HepG2 (cell line): ENCODE data around the gene MICB. TPM values are rescaled to one million over a fixed set of nuclear protein-coding genes. Genes with fewer than 3 reads are reported as not detected.

Experiments used
- EEA1 ChIP-seq: sonication (generic); formaldehyde crosslinking; IDR thresholded peaks from 2 replicates; pipeline ENCODE4 v1.5.1; 2020; ENCODE audit warnings: mild to moderate bottlenecking, missing genetic modification reagents, borderline replicate concordance
- JARID2 ChIP-seq: sonication (generic); formaldehyde crosslinking; IDR thresholded peaks from 2 replicates; pipeline ENCODE4 v1.8.1; 2023; ENCODE audit warnings: missing genetic modification reagents, inconsistent platforms; ENCODE audit not compliant: insufficient replicate concordance
- MAFK ChIP-seq, 2 experiments: IDR thresholded peaks in 1 of 2; conservative IDR thresholded peaks in 1 of 2; 2 replicates each; pipeline ENCODE4 v1.6.1; 2011; ENCODE audit warnings: improper control_type of control experiment in 2 of 2, low read length in 2 of 2
- MIER2 ChIP-seq: IDR thresholded peaks from 2 replicates; pipeline ENCODE4 v1.6.1; 2016; ENCODE audit warnings: missing biosample characterization, missing genetic modification reagents
- MXD4 ChIP-seq: IDR thresholded peaks from 2 replicates; pipeline ENCODE4 v1.6.1; 2016; ENCODE audit warnings: mild to moderate bottlenecking, missing biosample characterization, missing genetic modification reagents
- NONO ChIP-seq, 2 experiments: fragments of 450-650 bp in 1 of 2; sonication (generic) in 1 of 2; formaldehyde crosslinking in 1 of 2; IDR thresholded peaks in 1 of 2; conservative IDR thresholded peaks in 1 of 2; 2 replicates each; pipeline versions ENCODE4 v1.6.1 to v1.8.0; 2017 to 2022; ENCODE audit warnings: mild to moderate bottlenecking in 1 of 2, missing genetic modification reagents in 1 of 2, moderate library complexity in 1 of 2
- TMF1 ChIP-seq: sonication (generic); formaldehyde crosslinking; IDR thresholded peaks from 2 replicates; pipeline ENCODE4 v1.8.1; 2022; ENCODE audit warnings: low read depth, missing genetic modification reagents
- ZNF329 ChIP-seq: sonication (generic); formaldehyde crosslinking; IDR thresholded peaks from 2 replicates; pipeline ENCODE4 v1.9.0; 2021; ENCODE audit warnings: low read depth, mild to moderate bottlenecking, missing genetic modification reagents
- ZZZ3 ChIP-seq: sonication (generic); formaldehyde crosslinking; IDR thresholded peaks from 2 replicates; pipeline ENCODE4 v1.4.0; 2020; ENCODE audit warnings: missing genetic modification reagents, mild to moderate bottlenecking, borderline replicate concordance
- polyA plus RNA-seq, 8 experiments: library from polyadenylated mRNA; depleted of rRNA in 3 of 8; stranded (reverse) in 7 of 8; unstranded in 1 of 8; fragments of >200 nt; fragmentation: Illumina TruSeq in 4 of 8; extraction: Trizol in 4 of 8; gene quantifications; 2 replicates each; pipeline versions ENCODE4 v1.2.1 to v1.2.3, GENCODE V29; 2011 to 2016; ENCODE audit warnings: low read depth in 4 of 8, missing spikeins in 1 of 8, mixed read lengths in 1 of 8; ENCODE audit not compliant: insufficient read depth in 1 of 8
- total RNA-seq, 5 experiments: library from RNA; depleted of rRNA; stranded (reverse); fragments of >200 nt; fragmentation: Illumina TruSeq; extraction: Trizol; gene quantifications; 2 replicates each; pipeline ENCODE4 v1.2.3, GENCODE V29; 2016; ENCODE audit warnings: low read depth in 1 of 5
- TF ChIP-seq, protein P1 (sequence below): IDR thresholded peaks from 2 replicates; pipeline ENCODE4 v1.6.1; 2016; ENCODE audit warnings: mild to moderate bottlenecking
- TF ChIP-seq, protein P2 (sequence below): sonication (generic); formaldehyde crosslinking; IDR thresholded peaks from 2 replicates; pipeline ENCODE4 v1.5.0; 2020; ENCODE audit warnings: mild to moderate bottlenecking, missing genetic modification reagents
- TF ChIP-seq, protein P3 (sequence below): IDR thresholded peaks from 2 replicates; pipeline ENCODE4 v1.6.1; 2018; ENCODE audit warnings: missing genetic modification reagents
- TF ChIP-seq, protein P4 (sequence below): sonication (generic); formaldehyde crosslinking; IDR thresholded peaks from 2 replicates; pipeline ENCODE4 v1.8.0; 2022; ENCODE audit warnings: mild to moderate bottlenecking, missing genetic modification reagents, moderate library complexity
- TF ChIP-seq, protein P5 (sequence below): sonication (generic); formaldehyde crosslinking; IDR thresholded peaks from 2 replicates; pipeline ENCODE4 v1.8.0; 2022; ENCODE audit warnings: missing genetic modification reagents, mild to moderate bottlenecking, inconsistent platforms, borderline replicate concordance
- TF ChIP-seq, protein P6 (sequence below): sonication (generic); formaldehyde crosslinking; IDR thresholded peaks from 2 replicates; pipeline ENCODE4 v1.4.0; 2020; ENCODE audit warnings: low read depth, mild to moderate bottlenecking, missing genetic modification reagents
- TF ChIP-seq, protein P7 (sequence below): sonication (generic); formaldehyde crosslinking; IDR thresholded peaks from 2 replicates; pipeline ENCODE4 v1.4.0; 2020; ENCODE audit warnings: missing genetic modification reagents

The MICB gene
- total and polyA plus RNA-seq, 2 of the 13 experiments (the other 11 are each of a cell fraction or from before 2014, with no cell fraction given), result 12.5 to 12.8 TPM

DNA sequence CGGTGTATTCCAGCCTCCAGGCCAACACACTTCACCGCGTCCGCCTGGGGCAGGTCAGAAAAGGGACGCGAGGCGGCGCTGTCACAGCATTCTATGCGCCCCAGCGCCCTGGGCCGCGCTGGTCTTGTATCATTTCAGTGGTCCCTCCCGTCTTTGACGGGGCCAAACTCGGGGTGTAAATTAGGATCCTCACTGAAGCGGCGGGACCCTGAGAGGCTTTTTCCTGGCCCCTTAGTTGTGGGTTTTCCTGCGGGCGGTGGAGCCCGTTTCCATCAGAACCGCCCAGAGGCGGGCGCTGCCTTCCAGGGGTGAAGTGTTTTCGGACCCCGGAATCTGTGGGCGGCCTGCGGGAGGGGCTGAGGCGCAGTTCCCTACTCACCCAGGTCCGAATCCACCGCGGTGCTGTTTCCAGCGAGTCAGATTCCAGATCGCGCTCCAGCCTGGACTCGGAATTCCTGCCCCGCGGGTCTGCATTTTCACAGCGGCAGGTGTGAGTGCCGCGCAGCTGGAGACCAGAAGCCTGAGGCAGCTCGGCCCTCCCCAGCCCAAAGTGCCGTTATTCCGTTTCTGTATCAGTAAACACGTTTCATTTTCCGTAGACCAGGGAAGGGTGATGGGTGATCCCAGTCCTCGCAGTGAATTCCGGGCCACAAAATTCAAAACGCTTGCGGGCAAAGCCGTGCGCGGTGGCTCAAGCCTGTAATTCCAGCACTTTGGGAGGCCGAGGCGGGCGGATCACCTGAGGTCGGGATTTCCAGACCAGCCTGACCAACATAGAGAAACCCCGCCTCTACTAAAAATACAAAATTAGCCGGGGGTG lies 3.9 kb upstream of the MICB start (continued):
- TF ChIP-seq, protein P1, sequence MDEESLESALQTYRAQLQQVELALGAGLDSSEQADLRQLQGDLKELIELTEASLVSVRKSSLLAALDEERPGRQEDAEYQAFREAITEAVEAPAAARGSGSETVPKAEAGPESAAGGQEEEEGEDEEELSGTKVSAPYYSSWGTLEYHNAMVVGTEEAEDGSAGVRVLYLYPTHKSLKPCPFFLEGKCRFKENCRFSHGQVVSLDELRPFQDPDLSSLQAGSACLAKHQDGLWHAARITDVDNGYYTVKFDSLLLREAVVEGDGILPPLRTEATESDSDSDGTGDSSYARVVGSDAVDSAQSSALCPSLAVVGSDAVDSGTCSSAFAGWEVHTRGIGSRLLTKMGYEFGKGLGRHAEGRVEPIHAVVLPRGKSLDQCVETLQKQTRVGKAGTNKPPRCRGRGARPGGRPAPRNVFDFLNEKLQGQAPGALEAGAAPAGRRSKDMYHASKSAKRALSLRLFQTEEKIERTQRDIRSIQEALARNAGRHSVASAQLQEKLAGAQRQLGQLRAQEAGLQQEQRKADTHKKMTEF (CRISPR knock-in tag), result no peak
- no peak for TF ChIP-seq ZZZ3 (CRISPR knock-in tag)
- no peak for TF ChIP-seq NONO (IDR thresholded peaks at IDR 0.05)
- no peak for TF ChIP-seq NONO (CRISPR knock-in tag; conservative IDR thresholded peaks at IDR 0.05)
- TF ChIP-seq, protein P2, sequence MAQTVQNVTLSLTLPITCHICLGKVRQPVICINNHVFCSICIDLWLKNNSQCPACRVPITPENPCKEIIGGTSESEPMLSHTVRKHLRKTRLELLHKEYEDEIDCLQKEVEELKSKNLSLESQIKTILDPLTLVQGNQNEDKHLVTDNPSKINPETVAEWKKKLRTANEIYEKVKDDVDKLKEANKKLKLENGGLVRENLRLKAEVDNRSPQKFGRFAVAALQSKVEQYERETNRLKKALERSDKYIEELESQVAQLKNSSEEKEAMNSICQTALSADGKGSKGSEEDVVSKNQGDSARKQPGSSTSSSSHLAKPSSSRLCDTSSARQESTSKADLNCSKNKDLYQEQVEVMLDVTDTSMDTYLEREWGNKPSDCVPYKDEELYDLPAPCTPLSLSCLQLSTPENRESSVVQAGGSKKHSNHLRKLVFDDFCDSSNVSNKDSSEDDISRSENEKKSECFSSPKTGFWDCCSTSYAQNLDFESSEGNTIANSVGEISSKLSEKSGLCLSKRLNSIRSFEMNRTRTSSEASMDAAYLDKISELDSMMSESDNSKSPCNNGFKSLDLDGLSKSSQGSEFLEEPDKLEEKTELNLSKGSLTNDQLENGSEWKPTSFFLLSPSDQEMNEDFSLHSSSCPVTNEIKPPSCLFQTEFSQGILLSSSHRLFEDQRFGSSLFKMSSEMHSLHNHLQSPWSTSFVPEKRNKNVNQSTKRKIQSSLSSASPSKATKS, result no peak
- TF ChIP-seq, protein P3, sequence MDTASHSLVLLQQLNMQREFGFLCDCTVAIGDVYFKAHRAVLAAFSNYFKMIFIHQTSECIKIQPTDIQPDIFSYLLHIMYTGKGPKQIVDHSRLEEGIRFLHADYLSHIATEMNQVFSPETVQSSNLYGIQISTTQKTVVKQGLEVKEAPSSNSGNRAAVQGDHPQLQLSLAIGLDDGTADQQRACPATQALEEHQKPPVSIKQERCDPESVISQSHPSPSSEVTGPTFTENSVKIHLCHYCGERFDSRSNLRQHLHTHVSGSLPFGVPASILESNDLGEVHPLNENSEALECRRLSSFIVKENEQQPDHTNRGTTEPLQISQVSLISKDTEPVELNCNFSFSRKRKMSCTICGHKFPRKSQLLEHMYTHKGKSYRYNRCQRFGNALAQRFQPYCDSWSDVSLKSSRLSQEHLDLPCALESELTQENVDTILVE (CRISPR knock-in tag), result no peak
- TF ChIP-seq, protein P4, sequence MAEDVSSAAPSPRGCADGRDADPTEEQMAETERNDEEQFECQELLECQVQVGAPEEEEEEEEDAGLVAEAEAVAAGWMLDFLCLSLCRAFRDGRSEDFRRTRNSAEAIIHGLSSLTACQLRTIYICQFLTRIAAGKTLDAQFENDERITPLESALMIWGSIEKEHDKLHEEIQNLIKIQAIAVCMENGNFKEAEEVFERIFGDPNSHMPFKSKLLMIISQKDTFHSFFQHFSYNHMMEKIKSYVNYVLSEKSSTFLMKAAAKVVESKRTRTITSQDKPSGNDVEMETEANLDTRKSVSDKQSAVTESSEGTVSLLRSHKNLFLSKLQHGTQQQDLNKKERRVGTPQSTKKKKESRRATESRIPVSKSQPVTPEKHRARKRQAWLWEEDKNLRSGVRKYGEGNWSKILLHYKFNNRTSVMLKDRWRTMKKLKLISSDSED (CRISPR knock-in tag), result no peak
- TF ChIP-seq MIER2 (CRISPR knock-in tag), result no peak; the same call in 1 of the 2 replicates
- TF ChIP-seq, protein P5, sequence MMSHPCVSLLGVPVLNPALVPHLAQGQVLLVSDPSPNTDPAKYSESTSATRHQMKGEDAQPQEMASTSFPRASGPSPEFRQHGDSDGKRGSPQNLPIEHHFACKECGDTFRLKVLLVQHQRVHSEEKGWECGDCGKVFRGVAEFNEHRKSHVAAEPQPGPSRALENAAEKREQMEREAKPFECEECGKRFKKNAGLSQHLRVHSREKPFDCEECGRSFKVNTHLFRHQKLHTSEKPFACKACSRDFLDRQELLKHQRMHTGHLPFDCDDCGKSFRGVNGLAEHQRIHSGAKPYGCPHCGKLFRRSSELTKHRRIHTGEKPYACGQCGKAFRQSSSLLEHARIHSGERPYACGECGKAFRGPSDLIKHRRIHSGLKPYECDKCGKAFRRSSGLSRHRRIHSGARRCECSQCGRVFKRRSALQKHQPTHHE (CRISPR knock-in tag), result no peak
- TF ChIP-seq MXD4 (CRISPR knock-in tag), result no peak
- TF ChIP-seq JARID2 (CRISPR knock-in tag), result no peak
- no peak for TF ChIP-seq ZNF329 (CRISPR knock-in tag)
- TF ChIP-seq MAFK (conservative IDR thresholded peaks at IDR 0.05 in 1 of 2, IDR thresholded peaks at IDR 0.05 in 1 of 2; ENCODE audit: low read length in 2 of 2), result no peak
- TF ChIP-seq EEA1 (CRISPR knock-in tag), result no peak
- TF ChIP-seq, protein P6, sequence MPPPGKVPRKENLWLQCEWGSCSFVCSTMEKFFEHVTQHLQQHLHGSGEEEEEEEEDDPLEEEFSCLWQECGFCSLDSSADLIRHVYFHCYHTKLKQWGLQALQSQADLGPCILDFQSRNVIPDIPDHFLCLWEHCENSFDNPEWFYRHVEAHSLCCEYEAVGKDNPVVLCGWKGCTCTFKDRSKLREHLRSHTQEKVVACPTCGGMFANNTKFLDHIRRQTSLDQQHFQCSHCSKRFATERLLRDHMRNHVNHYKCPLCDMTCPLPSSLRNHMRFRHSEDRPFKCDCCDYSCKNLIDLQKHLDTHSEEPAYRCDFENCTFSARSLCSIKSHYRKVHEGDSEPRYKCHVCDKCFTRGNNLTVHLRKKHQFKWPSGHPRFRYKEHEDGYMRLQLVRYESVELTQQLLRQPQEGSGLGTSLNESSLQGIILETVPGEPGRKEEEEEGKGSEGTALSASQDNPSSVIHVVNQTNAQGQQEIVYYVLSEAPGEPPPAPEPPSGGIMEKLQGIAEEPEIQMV (CRISPR knock-in tag), result peak; percentile 98
- TF ChIP-seq, protein P7, sequence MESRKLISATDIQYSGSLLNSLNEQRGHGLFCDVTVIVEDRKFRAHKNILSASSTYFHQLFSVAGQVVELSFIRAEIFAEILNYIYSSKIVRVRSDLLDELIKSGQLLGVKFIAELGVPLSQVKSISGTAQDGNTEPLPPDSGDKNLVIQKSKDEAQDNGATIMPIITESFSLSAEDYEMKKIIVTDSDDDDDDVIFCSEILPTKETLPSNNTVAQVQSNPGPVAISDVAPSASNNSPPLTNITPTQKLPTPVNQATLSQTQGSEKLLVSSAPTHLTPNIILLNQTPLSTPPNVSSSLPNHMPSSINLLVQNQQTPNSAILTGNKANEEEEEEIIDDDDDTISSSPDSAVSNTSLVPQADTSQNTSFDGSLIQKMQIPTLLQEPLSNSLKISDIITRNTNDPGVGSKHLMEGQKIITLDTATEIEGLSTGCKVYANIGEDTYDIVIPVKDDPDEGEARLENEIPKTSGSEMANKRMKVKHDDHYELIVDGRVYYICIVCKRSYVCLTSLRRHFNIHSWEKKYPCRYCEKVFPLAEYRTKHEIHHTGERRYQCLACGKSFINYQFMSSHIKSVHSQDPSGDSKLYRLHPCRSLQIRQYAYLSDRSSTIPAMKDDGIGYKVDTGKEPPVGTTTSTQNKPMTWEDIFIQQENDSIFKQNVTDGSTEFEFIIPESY, result no peak
- no peak for TF ChIP-seq TMF1 (CRISPR knock-in tag)
